Stimulated activated CD8-positive, alpha-beta memory T cell treated with anti-CD3 and anti-CD28 coated beads, Interleukin-4, amount 100 ng/mL, for 48 hours (primary cell): Measurements from ENCODE around the gene UBE3D.

Experiments
- DNase-seq: peaks from one replicate; pipeline ENCODE4 v3.0.0-alpha.2; 2020

Gene UBE3D, protein sequence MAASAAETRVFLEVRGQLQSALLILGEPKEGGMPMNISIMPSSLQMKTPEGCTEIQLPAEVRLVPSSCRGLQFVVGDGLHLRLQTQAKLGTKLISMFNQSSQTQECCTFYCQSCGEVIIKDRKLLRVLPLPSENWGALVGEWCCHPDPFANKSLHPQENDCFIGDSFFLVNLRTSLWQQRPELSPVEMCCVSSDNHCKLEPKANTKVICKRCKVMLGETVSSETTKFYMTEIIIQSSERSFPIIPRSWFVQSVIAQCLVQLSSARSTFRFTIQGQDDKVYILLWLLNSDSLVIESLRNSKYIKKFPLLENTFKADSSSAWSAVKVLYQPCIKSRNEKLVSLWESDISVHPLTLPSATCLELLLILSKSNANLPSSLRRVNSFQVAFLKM

DNA sequence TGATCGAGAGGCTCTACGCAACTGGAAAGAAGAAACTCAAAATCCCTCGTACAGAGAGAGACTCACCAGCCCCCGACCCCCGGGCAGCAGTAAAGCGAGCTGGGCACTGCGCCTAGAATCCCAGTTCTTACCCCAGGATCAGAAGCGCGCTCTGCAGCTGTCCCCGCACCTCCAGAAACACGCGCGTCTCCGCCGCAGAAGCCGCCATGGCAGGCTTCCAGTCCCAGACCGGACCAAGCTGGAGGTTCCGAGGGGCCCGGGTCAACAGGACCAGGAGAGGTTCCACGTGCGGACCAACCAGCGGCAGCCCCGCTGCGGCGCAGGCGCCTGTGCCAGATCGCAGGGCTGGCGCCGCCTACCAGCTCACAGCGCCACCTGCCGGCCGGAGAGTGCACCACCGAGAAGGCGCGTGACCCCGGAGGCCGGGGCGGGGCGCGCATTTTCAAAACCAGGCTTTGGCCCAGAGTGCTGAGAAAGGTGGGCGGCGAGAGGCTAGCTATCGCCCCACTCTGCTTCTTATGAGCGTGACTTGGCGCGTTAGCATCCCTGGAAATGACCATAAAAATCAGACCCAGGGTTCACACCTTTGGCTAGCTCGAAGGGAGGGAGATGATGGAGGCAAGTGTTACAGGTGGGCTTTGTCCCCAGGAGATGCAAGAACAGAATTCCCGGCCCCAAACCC lies at the start of gene UBE3D:
TSS of gene UBE3D (minus strand) at position 331 of the 682 bp plus-strand sequence. CDS start at position 208, 123 bp downstream.
- DNase-seq = peak; percentile 98

DNA sequence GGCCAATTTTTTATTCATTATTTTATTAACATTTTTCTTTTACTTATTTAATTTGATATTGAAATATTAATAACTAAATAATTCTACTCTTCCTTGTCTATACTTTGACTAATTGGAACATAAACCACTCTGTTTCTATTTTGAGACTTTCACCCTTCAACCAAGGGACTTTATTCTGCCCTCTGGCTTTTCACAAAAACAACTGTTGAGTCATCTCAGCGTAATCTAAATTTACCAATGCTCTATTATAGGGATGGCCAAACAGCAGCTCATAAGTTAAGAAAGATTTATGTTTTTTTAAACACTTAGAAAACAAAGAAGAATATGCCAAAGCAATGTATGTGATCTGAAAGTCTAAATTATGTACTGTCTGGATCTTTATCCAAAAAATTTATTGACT lies 48.5 kb upstream of the UBE3D start:
- no peak for DNase-seq

- DNase-seq = no peak
These were observed 47.6 kb upstream of the UBE3D start for GRCh38 chr6:83113258-83113657.

GRCh38 chr6:83108378-83108777 lies 42.7 kb upstream of the UBE3D start:
- DNase-seq = no peak

GRCh38 chr6:83098589-83098988 lies 32.9 kb upstream of the UBE3D start:
- DNase-seq = no peak

DNA sequence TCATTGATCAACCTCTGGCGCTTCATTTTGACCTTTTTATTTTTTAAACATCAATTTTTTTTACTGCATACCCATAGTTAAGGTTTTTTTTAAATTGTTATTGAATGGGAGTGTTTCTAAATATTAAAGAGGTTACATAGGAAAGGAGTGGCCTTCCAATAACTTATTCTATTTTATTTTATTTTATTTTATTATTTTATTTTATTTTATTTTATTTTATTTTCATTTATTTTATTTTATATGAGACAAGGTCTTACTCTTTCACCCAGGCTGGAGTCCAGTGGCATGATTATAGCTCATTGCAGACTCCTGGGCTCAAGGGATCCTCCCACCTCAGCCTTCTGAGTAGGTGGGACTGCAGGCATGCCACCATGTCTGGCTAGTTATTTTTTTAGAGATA lies 32.0 kb upstream of the UBE3D start:
- DNase-seq = no peak

GRCh38 chr6:83097204-83097603 lies 31.6 kb upstream of the UBE3D start:
- no peak for DNase-seq

GRCh38 chr6:83096791-83097190 lies 31.1 kb upstream of the UBE3D start:
- DNase-seq = no peak

- no peak for DNase-seq
These were observed 27.2 kb upstream of the UBE3D start for GRCh38 chr6:83092756-83093399.

- no peak for DNase-seq
These were observed 21.1 kb upstream of the UBE3D start for GRCh38 chr6:83086751-83087150.

DNA sequence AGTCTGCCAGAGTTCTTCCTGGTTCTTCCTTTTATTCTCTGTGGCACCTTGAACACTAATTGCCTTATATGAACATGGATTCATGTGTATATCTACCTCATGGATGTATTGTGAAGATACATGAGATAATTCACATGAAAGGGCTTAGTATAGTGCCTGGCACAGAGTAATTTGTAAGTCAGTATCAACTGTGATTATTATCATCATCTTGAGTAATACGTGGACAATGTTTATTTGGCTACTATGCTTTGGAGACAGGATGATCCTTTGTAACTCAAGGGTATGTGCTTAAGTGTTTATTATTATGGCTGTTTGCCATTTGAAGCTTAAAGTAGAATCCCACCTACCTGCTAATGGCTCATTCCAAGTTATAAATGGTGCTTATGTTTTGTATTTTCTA lies 17.8 kb upstream of the UBE3D start:
- no peak for DNase-seq

GRCh38 chr6:83073615-83074014 lies 8.0 kb upstream of the UBE3D start:
- no peak for DNase-seq

DNA sequence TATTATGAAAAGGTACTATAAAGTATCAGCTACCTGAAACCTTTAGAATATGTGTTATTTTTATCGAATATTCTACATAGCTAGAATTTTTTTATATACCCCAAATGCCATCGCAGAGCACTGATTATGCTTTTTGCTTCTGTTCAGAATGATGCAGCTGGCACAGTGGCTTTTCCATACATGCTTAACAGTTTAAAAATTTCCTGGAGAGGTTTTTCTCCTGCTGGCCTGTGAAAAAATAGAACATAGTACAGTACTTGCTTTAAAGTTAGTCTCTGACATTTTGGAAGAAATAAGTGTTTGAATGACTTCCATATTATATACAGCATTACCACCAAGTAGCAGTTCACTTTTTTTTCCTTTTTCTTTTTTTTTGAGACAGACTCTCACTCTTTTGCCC lies 7.1 kb upstream of the UBE3D start:
- DNase-seq = no peak

- no peak for DNase-seq
These were observed 6.1 kb upstream of the UBE3D start for GRCh38 chr6:83071707-83072106.

GRCh38 chr6:83071023-83071422 lies 5.4 kb upstream of the UBE3D start:
- no peak for DNase-seq

GRCh38 chr6:83069633-83070032 lies 4.0 kb upstream of the UBE3D start:
- DNase-seq = no peak

DNA sequence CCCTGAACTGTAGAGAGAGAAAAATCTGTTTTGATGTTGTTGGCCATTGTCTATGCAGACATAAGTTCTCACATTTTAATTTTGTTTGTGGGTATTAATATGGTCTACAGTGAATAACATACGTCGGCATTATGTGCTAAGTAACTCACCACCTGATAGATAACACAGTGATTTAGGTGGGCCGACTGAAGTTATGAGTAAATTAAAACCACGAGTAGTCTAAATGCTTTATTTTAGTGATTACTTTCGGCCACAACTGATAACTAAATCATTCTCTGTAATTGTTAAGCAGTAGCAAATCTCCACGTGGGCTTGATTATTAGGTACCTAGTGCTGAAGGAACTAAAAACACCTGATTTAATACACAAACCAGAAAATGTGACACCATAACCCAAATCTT lies 3.0 kb upstream of the UBE3D start:
- no peak for DNase-seq

DNA sequence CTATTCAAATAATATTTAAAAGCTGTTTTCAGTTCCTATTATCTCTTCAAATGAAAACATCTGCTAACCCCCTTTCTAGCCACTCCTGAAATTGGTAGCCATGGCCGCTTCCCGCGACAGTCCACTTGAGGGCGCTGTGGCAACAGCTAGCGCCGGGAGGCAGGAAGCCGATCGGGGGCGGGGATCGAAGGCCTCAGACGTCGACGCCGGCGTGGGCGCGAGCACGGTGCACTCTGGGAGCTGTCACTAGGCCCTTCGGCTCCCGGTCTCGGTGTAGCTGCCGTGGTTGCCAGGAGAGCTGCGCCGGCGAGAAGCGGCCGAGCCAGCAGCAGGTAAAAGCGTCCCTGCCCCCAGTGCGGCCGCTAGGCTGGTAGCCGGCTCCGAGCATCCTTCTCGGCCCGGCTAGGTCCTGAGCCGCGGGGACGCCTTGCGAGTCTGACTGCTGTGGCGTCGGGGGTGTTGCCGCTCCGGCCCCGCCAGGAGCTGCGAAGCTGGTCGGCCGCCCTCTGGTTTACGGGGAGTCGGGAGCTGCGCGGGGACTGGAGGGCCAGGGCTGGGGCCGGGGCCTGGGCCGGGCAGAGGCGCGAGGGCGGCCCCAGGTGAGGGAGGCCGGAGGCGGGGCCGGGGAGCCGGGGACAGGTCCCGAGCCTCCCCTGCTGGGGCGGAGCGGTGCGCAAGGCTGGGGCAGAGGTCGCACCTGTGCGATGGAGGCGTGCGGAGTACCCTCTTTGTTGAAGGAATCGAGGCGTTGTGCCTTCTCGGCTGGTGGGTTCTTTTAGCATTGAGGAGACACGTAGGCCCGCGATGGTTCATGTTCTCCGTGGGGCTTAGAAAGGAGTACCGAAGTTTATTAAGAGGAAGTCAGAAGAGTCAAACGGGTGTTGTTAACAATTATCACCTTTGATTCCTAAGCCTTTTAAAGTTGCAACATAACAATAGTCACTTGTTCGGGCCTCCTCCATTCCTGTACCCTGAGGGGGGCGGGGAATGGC lies 2.1 kb upstream of the UBE3D start, which contains the start of gene DOP1A:
TSS of gene DOP1A (plus strand) at position 224 of the 992 bp plus-strand sequence. CDS start 29,307 bp downstream, outside the sequence.
- peak; percentile 99 for DNase-seq

DNA sequence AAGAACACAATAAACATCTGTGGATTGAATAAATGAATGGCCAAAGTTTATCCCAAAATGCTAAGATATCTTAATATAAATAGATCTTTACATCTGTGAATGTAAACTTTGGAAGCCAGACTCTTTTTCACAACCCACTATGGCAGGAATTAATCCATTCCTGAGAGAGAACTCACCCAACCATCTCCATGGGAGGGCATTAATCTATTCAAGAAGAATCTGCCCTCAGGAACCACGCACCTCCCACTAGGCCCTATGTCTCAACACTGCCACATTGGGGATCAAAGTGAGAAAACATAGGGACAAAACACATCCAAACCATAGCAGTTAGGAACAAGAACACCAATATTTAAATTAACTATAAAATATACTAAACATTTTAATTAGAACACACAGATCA lies 3.4 kb downstream of the UBE3D start:
- DNase-seq = no peak

GRCh38 chr6:83061190-83061589 lies 4.5 kb downstream of the UBE3D start:
- DNase-seq = no peak

DNA sequence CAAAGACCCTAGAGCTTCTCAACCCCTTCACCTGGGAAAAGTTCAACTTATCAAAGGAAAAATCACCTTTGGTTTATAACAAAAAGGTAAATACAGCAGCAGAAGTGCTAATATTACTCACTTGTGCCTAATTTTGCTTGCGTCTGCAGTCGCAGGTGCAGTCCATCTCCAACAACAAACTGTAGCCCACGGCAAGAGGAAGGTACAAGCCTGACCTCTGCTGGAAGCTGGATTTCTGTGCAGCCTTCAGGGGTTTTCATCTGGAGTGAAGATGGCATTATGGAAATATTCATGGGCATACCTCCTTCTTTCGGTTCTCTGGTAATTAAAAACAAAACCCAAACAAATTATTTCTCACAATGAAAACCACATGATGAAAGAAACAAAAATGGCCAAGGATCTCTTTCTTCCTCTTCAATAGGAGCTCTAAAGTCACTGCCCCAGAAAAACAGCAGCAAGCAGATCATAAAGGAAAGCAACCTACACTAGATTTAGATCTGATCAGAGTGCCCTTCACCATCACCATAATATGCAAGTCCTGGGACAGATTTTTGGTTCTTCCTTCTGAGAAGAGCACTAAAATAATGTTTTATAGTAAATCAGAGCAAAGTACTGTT lies 7.8 kb downstream of the UBE3D start:
- DNase-seq = no peak

DNA sequence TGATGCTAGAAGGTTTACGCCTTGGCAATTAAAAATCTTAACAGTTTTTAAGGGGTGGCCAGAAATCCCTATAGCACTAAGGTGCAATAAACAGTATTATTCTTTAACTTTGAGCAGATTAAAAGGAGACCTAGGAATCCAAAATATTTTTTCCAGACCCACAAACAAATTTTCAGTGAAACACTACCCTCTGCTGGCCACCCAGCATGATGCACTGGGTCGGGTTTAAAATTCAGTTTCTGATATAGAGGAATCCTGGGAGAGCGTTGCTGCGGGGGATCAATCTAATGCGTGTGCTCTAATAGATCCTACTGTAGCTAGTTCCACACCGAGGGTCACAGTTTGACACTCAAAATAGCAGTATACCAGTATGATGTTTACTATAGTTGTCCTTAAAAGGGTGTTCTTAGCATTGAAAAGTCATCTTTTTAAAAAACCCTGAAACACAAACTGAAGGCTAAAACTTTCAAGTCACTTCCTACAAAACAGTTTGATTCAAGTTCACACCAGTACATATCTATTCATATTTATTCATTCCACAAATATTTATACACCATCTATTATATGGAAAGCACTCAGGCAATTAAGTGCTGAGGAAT lies 10.2 kb downstream of the UBE3D start:
- peak; percentile 36 for DNase-seq
